Muscle of arm (tissue), 12 donors: ENCODE results near the gene MED27. TPM values are rescaled to one million over a fixed set of nuclear protein-coding genes. Genes with fewer than 3 reads are reported as not detected.

Experiments
- DNase-seq: peaks from one replicate; pipeline ENCODE4 v3.0.0-alpha.2; 2013
- polyA plus RNA-seq, 12 donors: library from polyadenylated mRNA; unstranded; fragments of 120-200 nt; gene quantifications; one replicate each; pipeline ENCODE4 v1.2.1, GENCODE V29; 2013; ENCODE audit not compliant: insufficient read length in 12 of 12

The MED27 gene
- polyA plus RNA-seq, 12 donors, result 7.8 to 14.9 (median 11.6) TPM; not detected in 1

DNA sequence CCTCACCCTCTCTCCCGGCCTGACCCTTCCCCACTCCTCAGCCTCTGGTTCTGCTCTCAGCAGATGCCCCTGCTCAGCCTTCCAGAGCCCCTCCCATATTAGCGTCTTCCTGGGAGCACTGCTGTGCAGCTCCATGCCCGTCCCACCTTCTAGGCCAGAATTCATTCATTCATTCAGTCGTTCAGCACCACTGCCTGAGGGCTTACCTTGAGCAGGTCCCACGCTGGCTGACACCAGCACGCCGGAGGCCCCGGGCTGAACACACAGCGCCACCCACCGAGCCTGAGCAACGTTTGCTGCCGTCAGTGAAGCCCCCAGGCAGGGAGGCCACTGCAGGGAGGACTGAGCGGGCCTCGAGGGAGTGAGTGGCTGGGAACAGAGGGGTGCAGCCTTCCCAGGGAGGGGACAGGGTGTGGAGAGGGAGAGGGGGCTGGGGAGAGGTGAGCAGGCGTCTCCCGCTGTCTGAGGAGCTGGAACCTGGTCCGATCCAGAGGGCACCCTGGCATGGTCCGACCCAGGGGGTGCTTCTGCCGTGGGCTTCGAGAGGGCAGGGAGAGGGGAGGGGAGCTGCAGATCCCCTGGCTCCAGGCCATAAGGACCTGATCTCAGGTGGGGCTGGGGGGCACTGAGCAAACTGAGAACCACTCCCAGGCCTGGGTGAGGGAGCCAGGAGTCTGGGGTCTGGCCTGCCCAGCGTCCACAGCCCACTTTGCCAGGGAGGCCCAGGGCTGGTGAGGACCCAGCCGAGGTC lies 241.0 kb downstream of the MED27 start:
- no peak for DNase-seq

DNA sequence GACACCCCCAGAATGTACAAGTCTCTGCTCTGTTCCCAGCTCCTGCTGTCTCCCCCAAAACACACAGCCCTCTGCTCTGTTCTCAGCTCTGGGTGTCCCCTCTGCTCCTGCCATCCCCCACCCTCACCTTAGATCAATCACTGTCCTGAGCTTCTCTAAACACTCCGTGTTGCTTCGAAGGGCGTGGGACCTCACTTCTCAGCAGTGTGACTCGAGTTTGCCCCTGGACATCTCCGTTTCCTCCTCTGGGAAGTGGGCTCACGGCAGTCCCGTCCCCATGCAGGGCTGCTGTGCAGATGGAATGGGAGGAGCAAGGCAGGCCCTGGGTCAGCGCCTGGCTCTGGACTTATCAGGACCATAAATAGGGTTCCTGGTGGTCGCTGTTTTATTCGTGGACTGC lies 241.8 kb downstream of the MED27 start:
- no peak for DNase-seq

DNA sequence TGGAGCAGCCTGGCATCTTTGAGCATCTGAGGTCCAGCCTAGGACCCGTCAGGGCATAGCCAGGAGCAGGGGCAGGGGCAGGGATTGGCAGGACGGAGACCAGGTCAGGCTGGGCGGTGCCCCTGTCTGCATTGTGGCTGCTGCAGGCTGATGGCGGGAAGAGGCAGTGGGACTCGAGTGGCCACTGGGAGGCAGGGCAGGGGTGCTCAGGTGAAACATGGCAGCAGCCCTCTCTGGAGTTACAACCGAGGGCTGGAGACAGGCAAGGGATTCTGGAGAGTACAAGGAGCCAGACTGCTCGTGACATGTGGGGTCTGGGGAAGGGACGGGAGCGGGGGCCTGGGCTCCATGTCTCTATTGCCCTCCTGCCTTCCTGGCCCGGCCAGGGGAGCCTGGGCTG lies 242.4 kb downstream of the MED27 start:
- DNase-seq, result no peak

DNA sequence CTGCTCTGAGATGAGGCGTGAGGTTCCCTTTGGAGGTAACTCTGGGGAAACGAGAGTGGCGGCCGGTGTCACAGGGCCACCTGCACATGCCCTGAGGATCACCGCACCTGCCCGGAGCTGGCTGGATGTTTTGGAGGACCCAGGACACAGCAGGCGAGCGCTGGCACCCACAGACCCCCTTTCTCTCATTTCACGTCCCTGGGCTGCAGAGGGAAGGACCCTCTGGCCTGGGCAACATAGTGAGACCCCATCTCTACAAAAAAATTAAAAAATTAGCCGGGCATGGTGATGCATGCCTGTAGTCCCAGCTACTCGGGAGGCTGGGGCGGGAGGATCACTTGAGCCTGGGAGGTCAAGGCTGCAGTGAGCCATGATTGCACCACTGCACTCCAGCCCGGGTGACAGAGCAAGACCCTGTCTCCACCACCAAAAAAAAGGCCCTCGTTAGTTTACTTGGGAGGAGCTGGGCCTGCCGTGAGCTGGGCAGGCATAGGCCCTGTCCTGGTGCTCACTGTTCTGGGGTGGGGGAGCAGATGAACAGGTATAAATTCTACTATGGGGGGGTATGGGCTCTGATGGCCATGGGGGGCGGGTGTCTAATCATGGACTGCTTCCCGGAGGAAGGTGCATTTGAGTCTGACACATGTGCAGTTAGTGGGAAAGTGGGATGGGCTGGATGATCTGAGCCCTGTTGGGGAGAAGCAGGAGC lies 242.9 kb downstream of the MED27 start:
- no peak for DNase-seq

DNA sequence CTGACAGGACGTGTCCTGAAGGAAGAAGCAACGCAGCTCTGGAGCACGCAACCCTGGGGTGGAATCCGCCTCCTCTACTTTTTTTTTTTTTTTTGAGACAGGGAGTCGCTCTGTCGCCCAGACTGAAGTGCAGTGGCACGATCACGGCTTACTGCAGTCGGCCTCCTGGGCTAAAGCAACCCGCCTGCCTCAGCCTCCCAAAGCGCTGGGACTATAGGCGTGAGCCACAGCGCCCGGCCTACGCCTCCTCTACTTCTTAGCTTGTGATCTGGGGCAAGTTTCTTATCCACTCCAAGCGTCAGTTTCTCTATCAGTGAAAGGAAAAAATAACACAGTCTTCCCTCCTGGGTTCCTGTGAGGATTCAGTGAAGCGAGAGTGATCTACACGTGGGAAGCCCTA lies 243.6 kb downstream of the MED27 start:
- no peak for DNase-seq

DNA sequence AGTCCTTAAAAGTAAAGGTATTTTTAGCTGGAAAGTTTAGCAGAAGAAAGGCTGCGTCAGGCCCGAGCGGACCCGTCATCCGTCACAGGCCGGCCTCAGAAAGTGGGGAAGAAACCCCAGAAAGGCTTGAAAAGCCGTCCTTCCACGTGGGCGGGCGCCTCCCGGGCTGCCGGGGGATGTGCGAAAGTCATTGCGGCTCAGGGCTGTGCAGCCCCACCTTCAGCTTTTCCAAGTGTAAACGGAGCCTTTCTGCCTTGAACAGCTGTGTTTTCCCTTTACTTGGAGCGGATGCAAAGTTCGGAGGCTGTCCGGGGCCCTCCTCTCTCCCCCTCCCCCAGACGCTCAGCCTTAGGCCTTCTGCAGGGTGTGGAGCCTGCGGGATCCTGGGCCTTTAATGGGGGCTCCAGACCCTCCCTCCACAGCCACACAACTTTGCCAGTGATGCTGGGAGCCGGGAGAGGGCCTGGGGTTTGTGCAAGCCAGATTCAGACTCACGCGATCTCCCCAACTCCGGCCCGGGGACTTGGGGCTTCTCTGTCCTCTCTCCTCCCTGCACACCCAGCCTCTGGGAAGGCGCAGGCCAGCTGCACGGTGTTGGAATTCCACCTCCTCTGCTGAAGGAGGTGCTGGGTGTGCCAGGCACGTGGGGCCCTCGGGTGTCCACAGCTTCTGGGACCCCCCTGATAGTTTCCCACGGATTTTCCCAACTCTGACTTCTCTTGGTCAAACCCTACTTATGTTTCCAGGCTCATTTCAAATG lies 244.3 kb downstream of the MED27 start:
- DNase-seq, result peak; percentile 84

DNA sequence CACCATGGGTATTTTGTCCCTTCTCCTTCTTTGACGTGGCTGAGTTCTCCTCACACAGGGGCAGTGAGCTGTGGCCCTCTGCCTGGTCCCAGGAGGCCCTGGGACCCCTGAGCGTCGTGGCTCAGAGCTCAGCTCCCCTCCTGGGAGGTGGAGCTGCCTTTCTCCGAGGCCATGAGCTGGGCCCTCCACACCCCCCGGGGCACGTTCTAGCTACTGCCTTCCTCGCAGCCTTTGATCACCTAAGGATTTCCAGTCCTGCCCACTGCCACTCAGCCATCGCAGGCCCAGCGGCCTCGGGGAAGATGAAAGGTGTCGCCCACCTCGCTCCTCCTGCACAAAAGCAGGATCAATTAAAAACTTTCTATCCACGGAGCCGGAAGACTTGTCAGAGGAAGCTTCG lies 244.9 kb downstream of the MED27 start:
- DNase-seq, result no peak

DNA sequence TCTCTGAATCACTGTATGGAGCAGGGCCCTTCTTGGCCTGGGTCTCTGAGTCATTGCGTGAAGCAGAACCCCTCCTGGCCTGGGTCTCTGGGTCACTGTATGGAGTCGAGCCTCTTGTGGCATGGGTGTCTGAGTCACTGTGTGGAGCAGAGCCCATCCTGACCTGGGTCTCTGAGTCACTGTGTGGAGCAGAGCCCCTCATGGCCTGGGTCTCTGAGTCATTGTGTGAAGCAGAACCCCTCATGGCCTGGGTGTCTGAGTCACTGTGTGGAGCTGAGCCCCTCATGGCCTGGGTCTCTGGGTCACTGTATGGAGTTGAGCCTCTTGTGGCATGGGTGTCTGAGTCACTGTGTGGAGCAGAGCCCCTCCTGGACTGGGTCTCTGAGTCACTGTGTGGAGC lies 245.8 kb downstream of the MED27 start:
- no peak for DNase-seq

DNA sequence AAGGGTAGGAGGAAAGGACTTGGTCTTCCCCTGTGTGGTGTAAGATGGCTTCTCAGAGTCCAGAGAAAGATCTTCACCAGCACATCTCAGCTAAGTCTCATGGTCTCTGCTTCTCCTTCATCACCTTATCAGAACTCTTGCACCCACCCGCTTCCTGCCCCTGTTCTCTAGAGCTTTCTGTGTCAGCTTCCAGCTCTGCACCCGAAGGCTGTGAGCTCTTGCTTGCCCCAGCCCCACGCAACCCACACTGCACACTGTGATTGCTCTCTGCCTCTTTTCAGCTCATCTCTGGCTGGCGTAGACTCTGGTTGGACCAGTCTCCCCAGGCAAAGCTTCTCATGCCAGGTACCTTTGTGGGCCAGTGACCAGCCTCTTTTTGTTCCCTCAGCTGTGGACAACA lies 246.6 kb downstream of the MED27 start:
- DNase-seq, result no peak

DNA sequence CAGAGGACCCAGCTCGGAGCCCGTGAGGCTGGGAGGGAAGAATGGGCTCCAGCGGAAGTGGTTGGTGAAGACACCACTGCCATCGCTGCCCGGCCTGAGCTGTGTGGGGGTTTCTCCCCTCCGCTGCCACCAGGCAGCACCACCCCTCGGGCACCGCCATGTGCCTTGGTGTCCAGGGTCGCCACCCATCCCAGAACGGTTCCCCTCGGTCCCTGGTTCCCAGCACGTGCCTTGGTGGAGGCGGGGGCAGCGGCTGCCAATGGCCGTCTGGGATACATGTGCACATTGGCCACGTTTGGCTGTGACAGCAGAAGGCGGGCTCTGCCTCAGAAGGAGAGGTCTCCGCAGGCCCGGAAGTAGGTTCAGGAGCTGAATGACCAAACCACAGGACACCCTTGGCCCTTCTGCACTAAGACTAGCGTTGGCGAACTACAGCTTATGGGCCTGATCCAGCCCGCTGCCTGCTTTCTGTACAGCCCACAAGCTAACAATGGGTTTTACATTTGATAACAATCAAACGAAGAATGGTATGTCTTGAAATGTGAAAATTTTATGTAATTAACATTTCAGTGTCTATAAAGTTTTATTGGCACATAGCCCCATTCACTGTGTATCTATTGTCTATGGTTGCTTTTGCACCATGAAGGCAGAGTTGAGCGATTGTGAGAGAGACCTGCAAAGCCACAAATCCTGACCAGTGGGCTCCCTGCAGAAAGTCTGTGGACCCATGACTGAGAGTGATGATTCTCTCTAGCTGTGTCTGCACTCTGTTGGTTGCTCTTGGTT lies 248.1 kb downstream of the MED27 start:
- no peak for DNase-seq

DNA sequence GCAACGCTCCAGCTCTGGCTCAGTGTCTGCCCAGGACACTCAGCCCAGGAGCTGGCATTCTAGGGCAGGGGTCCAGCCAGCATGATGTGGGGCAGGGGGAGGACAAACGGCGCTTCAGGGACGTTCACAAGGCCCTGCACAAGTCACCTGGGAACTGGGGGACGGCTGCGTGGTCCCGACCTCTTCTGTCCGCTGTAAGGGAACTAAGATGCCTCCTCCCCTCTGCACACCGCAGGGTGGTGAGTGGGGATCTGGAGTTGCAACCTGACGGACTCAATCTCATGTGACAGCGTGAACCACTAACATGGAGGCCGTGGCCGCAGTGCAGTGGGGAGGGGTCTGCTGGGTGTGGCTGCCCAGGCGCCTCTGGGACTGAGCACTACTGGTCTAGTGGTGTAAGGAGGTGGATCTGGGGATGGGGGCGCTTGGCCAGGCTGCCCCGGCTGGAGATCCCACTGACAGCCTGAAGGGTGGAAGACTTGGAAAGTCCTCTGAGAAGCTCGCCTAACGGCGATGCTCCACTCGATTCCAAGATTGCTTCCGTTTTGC lies 251.8 kb downstream of the MED27 start:
- no peak for DNase-seq

DNA sequence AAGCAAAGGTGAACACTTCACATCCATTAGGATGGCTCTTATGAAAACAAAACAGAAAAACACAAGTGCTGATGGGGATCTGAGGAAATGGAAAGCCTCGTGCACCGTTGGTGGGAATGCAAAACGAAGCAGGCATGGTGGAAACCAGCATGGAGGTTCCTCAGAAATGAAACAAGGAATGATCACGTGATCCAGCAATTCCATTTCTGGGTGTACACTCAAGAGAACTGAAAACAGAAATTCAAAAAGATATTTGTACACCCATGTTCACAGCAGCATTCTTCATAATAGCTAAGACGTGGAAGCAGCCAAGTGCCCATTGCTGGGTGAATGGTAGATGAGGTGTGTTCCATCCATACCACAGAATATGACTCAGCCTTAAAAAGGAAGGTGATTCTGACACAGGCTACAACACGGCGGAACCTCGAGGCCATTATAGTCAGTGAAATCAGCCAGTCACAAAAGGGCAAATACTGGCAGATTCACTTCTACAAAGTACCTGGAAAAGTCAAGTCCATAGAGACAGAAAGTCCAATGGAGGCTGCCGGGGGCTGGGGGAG lies 252.6 kb downstream of the MED27 start:
- no peak for DNase-seq

DNA sequence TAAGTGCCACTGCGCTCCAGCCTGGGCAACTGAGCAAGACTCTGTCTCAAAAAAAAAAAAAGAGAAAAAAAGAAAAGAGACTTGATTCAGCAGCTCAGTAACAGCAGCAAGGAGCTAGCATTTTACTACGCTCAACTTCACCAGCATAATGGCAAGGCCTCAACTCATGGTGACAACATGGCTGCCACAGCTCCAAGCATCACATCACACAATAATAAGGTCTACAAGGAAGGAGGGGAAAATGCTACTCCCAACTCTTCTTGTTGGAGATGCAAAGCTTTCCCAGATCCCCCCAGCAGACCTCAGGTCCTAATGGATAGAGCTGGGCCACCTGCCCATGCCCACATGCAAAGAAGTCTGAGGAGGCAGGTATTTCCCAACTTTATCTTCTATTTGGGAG lies 253.6 kb downstream of the MED27 start:
- DNase-seq, result no peak

DNA sequence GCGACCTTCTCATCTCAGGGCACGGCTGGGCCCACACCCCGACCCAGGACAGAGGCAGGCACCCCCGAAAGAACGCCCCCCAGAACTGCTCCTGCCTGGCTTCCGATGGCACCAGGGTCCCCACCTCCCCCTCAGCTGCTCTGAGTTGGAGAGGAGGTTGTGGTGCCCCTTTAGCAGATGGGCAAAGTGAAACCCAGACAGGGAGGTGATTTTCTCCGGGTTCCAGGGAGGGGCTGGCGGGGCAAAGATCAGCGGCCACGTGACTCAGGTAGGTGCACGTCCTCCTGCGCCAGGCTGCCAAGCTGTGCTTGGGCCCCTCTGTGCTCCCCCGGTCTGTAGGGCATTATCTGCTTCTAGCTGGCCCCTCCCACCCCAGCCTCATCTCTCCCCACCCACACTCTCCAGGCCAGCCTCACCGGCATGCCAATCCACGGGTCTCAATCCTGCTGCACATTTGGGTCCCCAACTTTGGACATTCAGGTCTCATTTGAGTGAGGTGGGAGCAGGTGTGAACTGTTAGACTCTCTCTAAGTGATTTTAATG lies 254.6 kb downstream of the MED27 start:
- DNase-seq, result no peak

DNA sequence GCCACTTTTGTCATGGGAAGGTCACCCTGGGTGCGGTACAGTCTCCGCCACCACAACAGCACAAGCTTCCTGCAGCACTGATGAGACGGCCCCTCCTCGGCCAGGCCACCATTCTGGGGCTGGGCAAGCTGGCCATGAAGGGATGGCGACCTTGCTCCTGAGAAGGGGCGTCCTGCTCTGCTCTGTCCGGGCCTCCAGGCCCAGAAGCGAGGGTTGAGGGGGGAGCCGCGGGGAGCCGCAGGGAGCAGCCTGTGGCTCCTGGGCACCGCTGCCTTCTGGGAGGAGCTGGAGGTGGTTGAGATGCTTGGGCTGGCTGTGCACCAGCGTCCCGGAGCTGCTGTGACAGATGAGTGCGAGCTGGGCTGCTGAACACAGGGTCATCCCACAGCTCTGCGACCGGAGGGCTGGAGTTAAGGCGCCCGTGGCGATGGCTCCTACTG lies 255.5 kb downstream of the MED27 start:
- DNase-seq, result no peak

DNA sequence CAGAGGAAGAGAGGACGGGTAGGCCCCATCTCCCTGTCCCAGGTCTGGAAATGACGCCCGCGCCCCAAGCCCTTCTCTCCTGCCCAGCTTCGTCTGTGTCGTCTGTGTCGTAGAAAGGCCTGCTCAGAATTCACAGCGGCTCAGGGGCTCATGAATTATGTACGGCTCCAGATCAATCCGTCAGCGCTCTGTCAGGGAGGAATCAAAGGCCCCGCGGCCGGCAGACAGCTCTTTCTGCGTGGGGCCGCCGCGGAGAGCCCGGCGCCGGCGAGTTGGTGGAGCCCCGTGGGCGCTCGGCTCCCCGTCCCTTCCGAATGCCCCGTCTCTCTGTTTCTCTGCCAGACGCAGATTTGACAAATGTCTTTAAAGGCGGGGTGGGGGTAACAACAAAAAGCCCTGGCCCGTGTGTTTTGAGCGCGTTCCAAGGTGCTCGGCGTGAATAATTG lies 255.9 kb downstream of the MED27 start:
- no peak for DNase-seq

DNA sequence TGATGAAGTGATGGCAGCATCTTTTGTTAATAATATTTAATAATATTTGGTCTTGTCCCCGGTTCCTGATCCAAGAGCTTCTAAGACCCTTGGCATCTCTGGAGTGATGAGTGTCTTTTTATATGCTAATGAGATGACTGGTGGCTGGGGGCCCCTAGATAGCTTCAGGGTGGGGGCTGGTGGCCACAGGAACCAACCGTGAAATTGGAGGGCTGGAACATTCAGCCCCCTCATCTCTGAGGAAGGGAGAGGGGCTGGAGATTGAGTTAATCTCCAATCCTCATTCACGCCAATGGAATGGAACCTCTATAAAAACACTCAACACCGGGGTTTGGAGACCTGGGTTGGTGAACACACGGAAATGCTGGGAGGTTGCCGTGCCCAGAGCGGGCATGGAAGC lies 261.6 kb downstream of the MED27 start:
- DNase-seq, result no peak

DNA sequence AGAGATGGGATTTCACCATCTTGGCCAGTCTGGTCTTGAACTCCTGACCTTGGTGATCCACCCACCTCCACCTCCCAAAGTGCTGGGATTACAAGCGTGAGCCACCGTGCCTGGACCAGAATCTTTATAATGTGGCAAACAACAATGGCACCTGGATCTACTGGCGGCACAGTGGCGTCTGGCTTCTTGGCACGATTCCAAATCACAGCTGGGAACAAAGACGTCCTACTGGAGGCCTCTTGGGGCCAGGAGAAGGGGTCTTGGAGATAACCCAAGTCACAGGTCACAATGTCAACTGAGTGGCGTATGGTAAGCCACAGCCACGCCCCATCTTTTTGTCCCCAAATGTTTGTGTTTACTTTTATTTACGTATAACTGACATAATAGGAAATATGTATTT lies 262.0 kb downstream of the MED27 start:
- no peak for DNase-seq

DNA sequence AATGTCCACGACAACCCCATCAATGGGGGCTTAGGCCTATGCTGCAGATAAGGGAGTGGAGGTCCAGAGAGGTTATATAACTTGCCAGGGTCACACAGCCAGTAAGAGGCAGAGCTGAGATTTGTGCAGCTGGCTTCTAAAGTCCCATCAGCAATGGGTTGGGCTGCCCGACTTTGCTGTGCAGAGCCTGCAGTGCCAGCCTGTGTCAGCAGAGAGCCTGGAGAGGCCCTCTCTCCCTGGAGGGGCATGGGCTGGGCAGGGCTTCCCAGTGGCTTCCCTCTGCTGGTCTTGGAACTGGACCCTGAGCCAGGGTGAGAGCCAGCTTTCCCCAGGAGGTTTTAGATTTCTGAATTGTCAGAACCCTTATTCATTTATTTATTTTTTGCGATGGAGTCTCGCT lies 262.6 kb downstream of the MED27 start:
- no peak for DNase-seq

DNA sequence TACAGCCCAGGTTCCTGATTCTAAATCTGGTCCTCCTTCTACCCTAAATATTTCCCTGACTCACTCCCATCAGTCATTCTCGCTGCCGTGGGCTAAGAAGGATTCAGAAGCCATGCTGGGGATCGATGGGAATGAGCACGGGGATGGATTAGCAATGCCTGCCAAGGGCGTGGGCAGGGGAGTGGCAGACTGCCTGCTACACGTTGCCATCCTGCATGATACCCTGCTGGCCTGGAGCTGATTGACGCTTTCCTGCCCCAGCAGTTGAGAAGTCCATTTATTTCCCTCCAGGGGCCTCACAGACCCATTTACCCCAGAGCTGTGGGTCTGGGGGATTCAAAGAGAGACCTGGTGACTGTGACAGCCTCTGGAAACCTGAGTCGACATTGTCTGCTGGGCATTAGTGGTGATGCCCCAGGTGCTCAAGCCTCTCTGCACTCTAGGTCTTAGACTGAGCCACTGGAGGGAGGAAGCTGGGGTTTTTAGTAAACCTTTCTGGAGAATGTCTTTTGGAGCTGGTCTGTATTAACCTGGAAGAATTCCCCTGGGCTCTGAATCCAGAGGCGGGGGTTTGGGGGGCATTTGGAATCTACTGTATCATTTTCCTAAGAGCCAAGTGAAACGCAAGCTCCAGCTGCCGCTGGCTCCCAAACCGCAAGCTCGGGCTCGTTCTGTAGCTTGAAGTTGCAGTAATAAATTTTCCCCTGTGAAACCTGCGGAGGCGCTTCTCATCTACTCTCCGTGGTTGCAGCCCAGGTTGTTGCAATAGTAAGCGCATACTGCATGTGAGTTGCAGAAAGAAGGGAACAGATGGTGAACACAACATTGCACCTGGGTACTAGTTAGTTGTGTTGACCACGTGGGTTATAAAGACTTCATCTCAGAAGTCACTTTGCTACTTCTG lies 263.4 kb downstream of the MED27 start:
- DNase-seq, result no peak
